AG04450 (cell line): Measurements from ENCODE around the gene SLC30A3. TPM values are rescaled to one million over a fixed set of nuclear protein-coding genes. Genes with fewer than 3 reads are reported as not detected.

ENCODE experiments used
- CTCF ChIA-PET: fragments of 300-600, 350-600 bp; formaldehyde crosslinking; extraction: SDS; loops from one replicate; lab custom pipeline; 2022; ENCODE audit warnings: antibody characterized with exemption, inconsistent platforms; lab: Charles Lee
- POLR2A ChIA-PET: fragments of 350-600 bp; formaldehyde crosslinking; extraction: SDS; loops from one replicate; lab custom pipeline; 2021; ENCODE audit warnings: antibody characterized with exemption, inconsistent platforms; lab: Yijun Ruan, JAX
- DNase-seq: peaks from one replicate; pipeline ENCODE4 v3.0.0-alpha.2; 2011; ENCODE audit warnings: low read depth, low spot score
- H3K27ac ChIP-seq: one replicate; pipeline ENCODE4 v1.5.1; 2012; ENCODE audit warnings: low read depth, low read length, control low read depth
- H3K27me3 ChIP-seq: one replicate; pipeline ENCODE4 v1.6.0; 2012; ENCODE audit warnings: low read length; ENCODE audit not compliant: control insufficient read depth, insufficient read depth
- H3K4me3 ChIP-seq: 2 replicates; pipeline ENCODE4 v1.5.1; 2011; ENCODE audit warnings: mild to moderate bottlenecking, low read depth, low read length, control low read depth
- H3K9me3 ChIP-seq: 2 replicates; pipeline ENCODE4 v1.5.1; 2012; ENCODE audit warnings: low read length; ENCODE audit not compliant: control insufficient read depth, insufficient read depth
- CTCF ChIP-seq: IDR thresholded peaks from 2 replicates; pipeline ENCODE4 v1.5.1; 2011; ENCODE audit warnings: low read depth, low read length, control low read depth, inconsistent platforms
- polyA plus RNA-seq: library from polyadenylated mRNA; depleted of rRNA; stranded (reverse); fragments of >200 nt; gene quantifications from 2 replicates; pipeline ENCODE4 v1.2.3, GENCODE V29; 2011

The SLC30A3 gene
- polyA plus RNA-seq, 1 experiment: 0.07 TPM

GRCh38 chr2:27290549-27290948 lies 27.7 kb upstream of the SLC30A3 start:
- POLR2A ChIA-PET: no interaction called here
- H3K27ac ChIP-seq: no peak overlapping the region
- no peaks in the 10 kb centered on the region for H3K9me3 ChIP-seq
- CTCF ChIA-PET: interaction anchor here (1.1 to 4.8 kb wide), 3 partner anchors 9 to 12 kb away, joined by 3 to 43 read pairs (median 23); no protein-coding TSS in a partner anchor
- peaks cover 9% of the 10 kb centered on the region for H3K27me3 ChIP-seq
- no peak for TF ChIP-seq CTCF
- DNase-seq: no peak
- no peak overlapping the region for H3K4me3 ChIP-seq

- H3K27ac ChIP-seq: no peak overlapping the region
- no peak for TF ChIP-seq CTCF
- POLR2A ChIA-PET: no interaction called here
- no peak for DNase-seq
- CTCF ChIA-PET: interaction anchor here (1.0 to 4.4 kb wide), 4 partner anchors 9 to 96 kb away, joined by 3 to 23 read pairs (median 8); no protein-coding TSS in a partner anchor
- H3K4me3 ChIP-seq: no peak overlapping the region
- H3K9me3 ChIP-seq: no peaks in the 10 kb centered on the region
- H3K27me3 ChIP-seq: peaks cover 9% of the 10 kb centered on the region
Measured at GRCh38 chr2:27288610-27289009, 25.8 kb upstream of the SLC30A3 start.

- no peak for DNase-seq
- Histone ChIP-seq H3K27ac (no peak overlapping the region), H3K27me3 (no peaks in the 10 kb centered on the region), H3K9me3 (no peaks in the 10 kb centered on the region), H3K4me3 (no peak overlapping the region)
- POLR2A ChIA-PET: interaction anchor here (0.5 kb wide), 1 partner anchor 8 kb away, joined by 4 read pairs; no protein-coding TSS in a partner anchor
- TF ChIP-seq CTCF: no peak
- CTCF ChIA-PET: no interaction called here
Measured at GRCh38 chr2:27285481-27285880, 22.6 kb upstream of the SLC30A3 start.

- Histone ChIP-seq H3K9me3 (no peaks in the 10 kb centered on the region), H3K27ac (no peak overlapping the region), H3K27me3 (no peaks in the 10 kb centered on the region), H3K4me3 (no peak overlapping the region)
- no peak for DNase-seq
- ChIA-PET CTCF (no interaction called here), POLR2A (interaction anchor here (0.5 kb wide), 1 partner anchor 8 kb away, joined by 4 read pairs; no protein-coding TSS in a partner anchor)
- no peak for TF ChIP-seq CTCF
Measured at GRCh38 chr2:27284996-27285395, 22.1 kb upstream of the SLC30A3 start.

- no peak overlapping the region for H3K27ac ChIP-seq
- DNase-seq: no peak
Measured at GRCh38 chr2:27282892-27283291, 20.0 kb upstream of the SLC30A3 start.

More at GRCh38 chr2:27282892-27283291, 20.0 kb upstream of the SLC30A3 start:
- no peak overlapping the region for H3K4me3 ChIP-seq
- H3K9me3 ChIP-seq: no peaks in the 10 kb centered on the region
- no peaks in the 10 kb centered on the region for H3K27me3 ChIP-seq
- POLR2A ChIA-PET: no interaction called here
- TF ChIP-seq CTCF: no peak
- CTCF ChIA-PET: interaction anchor here (1.3 to 6.5 kb wide), 6 partner anchors 9 to 196 kb away, joined by 4 to 87 read pairs (median 30); partner anchors contain the start of gene KHK
